Fibroblast of villous mesenchyme (primary cell): Measurements from ENCODE around the gene TEX35. TPM values are rescaled to one million over a fixed set of nuclear protein-coding genes. Genes with fewer than 3 reads are reported as not detected.

Experiments
- DNase-seq: peaks from one replicate; pipeline ENCODE4 v3.0.0-alpha.2; 2010; ENCODE audit warnings: low read depth
- H3K4me3 ChIP-seq: 2 replicates; pipeline ENCODE4 v1.5.1; 2011; ENCODE audit warnings: low read depth, mild to moderate bottlenecking, low read length
- CTCF ChIP-seq: IDR thresholded peaks from 2 replicates; pipeline ENCODE4 v1.5.1; 2012; ENCODE audit warnings: low read depth, mild to moderate bottlenecking, low read length; ENCODE audit not compliant: insufficient read depth
- total RNA-seq: library from RNA; depleted of rRNA; stranded (reverse); fragments of >200 nt; gene quantifications from 2 replicates; pipeline ENCODE4 v1.2.3, GENCODE V29; 2012

TEX35 gene
- total RNA-seq, 1 donor, result under 0.01 TPM

GRCh38 chr1:178531887-178532286, 19.0 kb downstream of the TEX35 start:
- H3K4me3 ChIP-seq, result no peak overlapping the region
- TF ChIP-seq CTCF, result no peak
- no peak for DNase-seq

GRCh38 chr1:178532392-178532791, 19.5 kb downstream of the TEX35 start:
- TF ChIP-seq CTCF, result peak; percentile 90
- peak; percentile 82 for DNase-seq
- H3K4me3 ChIP-seq, result no peak overlapping the region

GRCh38 chr1:178533121-178533946, 20.4 kb downstream of the TEX35 start:
- no peak overlapping the region for H3K4me3 ChIP-seq
- DNase-seq, result no peak
- TF ChIP-seq CTCF, result no peak

- H3K4me3 ChIP-seq, result no peak overlapping the region
- TF ChIP-seq CTCF, result no peak
- DNase-seq, result no peak
Measured at GRCh38 chr1:178534137-178534868, 21.4 kb downstream of the TEX35 start.

- no peak for TF ChIP-seq CTCF
- no peak overlapping the region for H3K4me3 ChIP-seq
- DNase-seq, result no peak
Measured at GRCh38 chr1:178536329-178536728, 23.4 kb downstream of the TEX35 start.

- TF ChIP-seq CTCF, result no peak
- H3K4me3 ChIP-seq, result no peak overlapping the region
- DNase-seq, result peak; percentile 92
Measured at GRCh38 chr1:178536844-178537371, 24.0 kb downstream of the TEX35 start.
